OCI-LY1 (cell line): ENCODE results near the gene GOLGA6L4.
"Not testable (repeated sequence)": the region's sequence is repeated elsewhere in the genome, so short reads cannot be mapped to it uniquely, and the experiment has no call there.

Source experiments
- H2AFZ ChIP-seq: fragments of 200-600 bp; sonication (generic), shearing (Covaris generic); 2 replicates; pipeline ENCODE4 v1.6.0; 2014; ENCODE audit warnings: antibody characterized with exemption, mild to moderate bottlenecking, low read length
- H3F3A ChIP-seq: fragments of 200-600 bp; sonication (generic), shearing (Covaris generic); 2 replicates; pipeline ENCODE4 v1.6.0; 2014; ENCODE audit warnings: mild to moderate bottlenecking, antibody characterized with exemption, low read length, moderate library complexity; ENCODE audit not compliant: insufficient read depth
- H3K27ac ChIP-seq: fragments of 200-600 bp; sonication (generic); 2 replicates; pipeline ENCODE4 v1.5.1; 2014; ENCODE audit warnings: low read length, mixed run types, mild to moderate bottlenecking, low read depth; ENCODE audit not compliant: poor library complexity, severe bottlenecking
- H3K27me3 ChIP-seq: fragments of 200-600 bp; sonication (generic); 2 replicates; pipeline ENCODE4 v1.6.0; 2014; ENCODE audit warnings: antibody characterized with exemption, mild to moderate bottlenecking, low read length, moderate library complexity; ENCODE audit not compliant: insufficient read depth
- H3K36me3 ChIP-seq: fragments of 200-600 bp; sonication (generic); 2 replicates; pipeline ENCODE4 v1.6.1; 2014; ENCODE audit warnings: mild to moderate bottlenecking, antibody characterized with exemption, low read length, moderate library complexity, mixed read lengths; ENCODE audit not compliant: insufficient read depth
- H3K4me1 ChIP-seq: fragments of 200-600 bp; sonication (generic); 2 replicates; pipeline ENCODE4 v1.5.1; 2014; ENCODE audit warnings: mild to moderate bottlenecking, low read length, moderate library complexity; ENCODE audit not compliant: insufficient read depth, severe bottlenecking
- H3K4me2 ChIP-seq: fragments of 200-600 bp; sonication (generic), shearing (Covaris generic); 2 replicates; pipeline ENCODE4 v1.6.1; 2014; ENCODE audit warnings: low read length
- H3K4me3 ChIP-seq: fragments of 200-600 bp; sonication (generic); 2 replicates; pipeline ENCODE4 v1.5.1; 2014; ENCODE audit warnings: low read length, low read depth, mild to moderate bottlenecking, mixed read lengths; ENCODE audit not compliant: poor library complexity, severe bottlenecking
- H3K79me2 ChIP-seq: fragments of 200-600 bp; shearing (Covaris generic); 2 replicates; pipeline ENCODE4 v1.6.1; 2016; ENCODE audit warnings: mixed run types, low read length, mixed read lengths; ENCODE audit not compliant: insufficient read depth
- H3K9ac ChIP-seq: fragments of 200-600 bp; sonication (generic), shearing (Covaris generic); 2 replicates; pipeline ENCODE4 v1.6.1; 2014; ENCODE audit warnings: mild to moderate bottlenecking, low read length, mixed read lengths
- H3K9me2 ChIP-seq: fragments of 200-600 bp; sonication (generic), shearing (Covaris generic); 2 replicates; pipeline ENCODE4 v1.6.1; 2014; ENCODE audit warnings: low read depth, mild to moderate bottlenecking, low read length, mixed read lengths
- H3K9me3 ChIP-seq: fragments of 200-600 bp; shearing (Covaris generic); 2 replicates; pipeline ENCODE4 v1.6.1; 2014; ENCODE audit warnings: low read length, mixed read lengths
- H4K20me1 ChIP-seq: fragments of 200-600 bp; sonication (generic), shearing (Covaris generic); 2 replicates; pipeline ENCODE4 v1.6.0; 2016; ENCODE audit warnings: mild to moderate bottlenecking, low read length; ENCODE audit not compliant: insufficient read depth

Gene GOLGA6L4, protein sequence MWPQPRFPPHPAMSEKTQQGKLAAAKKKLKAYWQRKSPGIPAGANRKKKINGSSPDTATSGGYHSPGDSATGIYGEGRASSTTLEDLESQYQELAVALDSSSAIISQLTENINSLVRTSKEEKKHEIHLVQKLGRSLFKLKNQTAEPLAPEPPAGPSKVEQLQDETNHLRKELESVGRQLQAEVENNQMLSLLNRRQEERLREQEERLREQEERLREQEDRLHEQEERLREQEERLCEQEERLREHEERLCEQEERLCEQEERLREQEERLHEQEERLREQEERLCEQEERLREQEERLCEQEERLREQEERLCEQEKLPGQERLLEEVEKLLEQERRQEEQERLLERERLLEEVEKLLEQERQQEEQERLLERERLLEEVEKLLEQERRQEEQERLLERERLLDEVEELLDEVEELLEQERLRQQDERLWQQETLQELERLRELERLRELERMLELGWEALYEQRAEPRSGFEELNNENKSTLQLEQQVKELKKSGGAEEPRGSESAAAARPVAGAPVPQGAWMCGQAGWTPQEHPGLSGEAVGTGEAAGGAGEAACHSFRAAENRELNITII

DNA sequence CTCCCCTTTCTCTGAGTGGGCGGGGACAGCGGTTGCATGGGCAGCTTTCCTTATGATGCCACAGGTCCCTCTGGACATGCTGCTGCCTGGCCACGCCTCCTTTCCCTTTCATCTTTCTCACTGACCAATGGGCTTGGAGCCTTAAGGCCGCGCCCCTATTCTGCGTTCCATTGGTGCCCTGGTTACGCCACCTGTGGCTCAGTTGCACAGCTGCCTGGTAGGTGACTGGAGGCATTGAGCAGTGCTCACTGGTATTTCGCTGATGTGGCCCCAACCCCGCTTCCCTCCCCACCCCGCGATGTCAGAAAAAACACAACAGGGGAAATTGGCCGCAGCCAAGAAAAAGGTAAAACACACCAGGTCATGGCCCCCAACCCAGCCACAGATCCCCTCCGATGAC, at the start of gene GOLGA6L4:
Gene GOLGA6L4, plus strand, starts transcription at position 201 of the 400 bp plus-strand sequence. Its CDS starts 62 bp downstream, at position 263.
- H3K9me2 ChIP-seq, H3K27me3 ChIP-seq, H2AFZ ChIP-seq, H3F3A ChIP-seq, H3K36me3 ChIP-seq, H4K20me1 ChIP-seq, H3K4me1 ChIP-seq, H3K4me3 ChIP-seq, H3K9me3 ChIP-seq, H3K4me2 ChIP-seq, H3K79me2 ChIP-seq, H3K27ac ChIP-seq, H3K9ac ChIP-seq: not testable (repeated sequence)

DNA sequence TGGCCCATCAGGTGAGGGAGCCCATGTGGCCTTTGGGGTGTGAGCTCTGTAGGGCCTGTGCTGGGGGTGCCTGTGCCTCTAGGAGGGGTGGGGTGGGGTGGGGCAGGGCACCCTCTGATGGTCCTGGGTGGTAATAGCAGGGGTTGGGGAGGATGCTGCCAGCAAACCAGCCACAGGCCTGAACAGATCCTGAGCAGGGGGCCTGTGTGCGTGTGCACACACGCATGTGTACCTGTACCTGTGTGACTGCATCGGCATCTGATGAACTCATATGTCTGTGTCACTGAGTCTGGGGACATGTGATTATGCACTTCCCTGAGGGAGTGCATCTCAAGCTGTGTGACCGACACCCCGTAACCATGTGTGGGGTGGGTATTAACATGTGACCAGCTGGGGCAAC, 42.6 kb upstream of the GOLGA6L4 start:
- H3K79me2 ChIP-seq, H3K4me2 ChIP-seq, H3K4me1 ChIP-seq, H3F3A ChIP-seq, H2AFZ ChIP-seq, H3K27me3 ChIP-seq, H3K4me3 ChIP-seq, H4K20me1 ChIP-seq, H3K9ac ChIP-seq, H3K27ac ChIP-seq, H3K36me3 ChIP-seq, H3K9me2 ChIP-seq, H3K9me3 ChIP-seq: not testable (repeated sequence)

DNA sequence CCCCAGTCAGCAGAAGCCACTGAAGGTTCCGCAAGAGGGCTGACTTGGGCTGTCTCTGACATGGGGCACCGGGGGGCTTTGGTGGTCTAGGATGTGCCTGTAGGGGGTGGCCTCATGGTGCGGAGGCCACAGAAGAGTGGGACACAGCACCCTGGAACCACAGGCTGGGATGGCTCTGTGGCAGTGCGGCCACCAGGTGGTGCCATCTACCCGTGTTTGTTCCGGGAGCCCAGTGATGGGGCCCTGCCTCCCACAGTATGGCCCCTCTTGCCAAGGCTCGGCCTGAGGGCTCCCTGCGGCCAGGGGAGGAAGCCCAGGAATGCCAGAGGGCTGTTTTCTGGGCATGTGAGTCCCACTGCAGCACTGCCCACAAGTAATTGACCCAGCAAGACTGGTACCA, 40.0 kb upstream of the GOLGA6L4 start:
- H3K9me3 ChIP-seq, H3K9ac ChIP-seq, H3K79me2 ChIP-seq, H3K27me3 ChIP-seq, H2AFZ ChIP-seq, H3K27ac ChIP-seq, H3K4me1 ChIP-seq, H4K20me1 ChIP-seq, H3K4me2 ChIP-seq, H3F3A ChIP-seq, H3K36me3 ChIP-seq, H3K4me3 ChIP-seq, H3K9me2 ChIP-seq: not testable (repeated sequence)

DNA sequence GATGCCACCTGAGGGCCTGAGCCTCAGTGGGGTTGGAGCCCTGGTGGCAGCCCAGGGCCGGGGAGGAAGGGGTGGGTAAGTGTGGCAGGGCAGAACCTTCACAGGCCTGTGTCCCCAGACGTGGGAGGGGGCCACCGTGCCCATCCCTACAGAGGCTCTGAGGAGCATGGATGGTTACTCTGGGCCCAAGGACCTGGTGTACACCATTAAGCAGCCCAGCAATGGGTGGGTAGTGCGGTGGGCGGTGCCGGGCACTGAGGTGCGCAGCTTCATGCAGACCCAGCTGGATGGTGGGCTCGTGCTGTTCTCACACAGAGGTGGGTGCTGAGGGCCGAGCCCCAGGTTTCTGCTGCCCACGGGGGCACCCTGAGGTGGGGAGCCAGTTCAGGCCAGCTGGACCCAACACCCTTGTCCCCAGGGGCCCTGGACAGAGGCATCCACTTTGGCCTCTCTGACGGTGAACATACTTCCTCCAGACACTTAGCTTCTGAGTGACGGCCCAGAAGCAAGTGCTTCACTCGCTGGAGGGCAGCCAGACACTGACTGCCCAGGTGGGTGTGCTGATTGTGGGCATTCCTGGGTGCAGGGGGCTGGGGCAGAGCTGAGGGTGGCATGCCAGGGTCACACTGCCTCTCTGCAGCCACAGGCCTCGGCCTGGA, 38.9 kb upstream of the GOLGA6L4 start:
- H3K27ac ChIP-seq, H3K4me2 ChIP-seq, H3K36me3 ChIP-seq, H3F3A ChIP-seq, H3K9ac ChIP-seq, H3K79me2 ChIP-seq, H3K27me3 ChIP-seq, H3K9me3 ChIP-seq, H3K4me3 ChIP-seq, H2AFZ ChIP-seq, H4K20me1 ChIP-seq, H3K9me2 ChIP-seq, H3K4me1 ChIP-seq: not testable (repeated sequence)

DNA sequence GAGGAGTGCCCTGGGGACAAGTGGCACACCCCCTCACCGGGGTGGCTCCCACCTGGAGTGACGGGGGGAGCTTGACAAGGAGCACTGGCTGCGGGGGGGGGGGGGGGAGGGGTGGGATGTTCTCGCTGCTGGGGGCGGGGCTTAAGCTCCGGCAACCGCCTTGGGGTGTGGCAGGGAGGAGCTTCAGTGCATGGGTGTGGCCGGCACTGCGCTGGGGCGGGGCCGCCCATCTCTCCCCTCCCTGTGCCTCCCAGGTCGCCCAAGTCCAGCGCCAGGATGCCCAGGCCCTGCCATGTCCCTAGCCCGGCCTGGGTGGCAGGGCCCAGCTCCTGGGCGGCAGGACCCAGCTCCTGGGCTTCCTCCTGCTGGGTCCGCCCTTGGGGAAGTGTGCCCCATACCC, 35.7 kb upstream of the GOLGA6L4 start:
- H3K4me2 ChIP-seq, H3K79me2 ChIP-seq, H3K4me1 ChIP-seq, H3K36me3 ChIP-seq, H3K9ac ChIP-seq, H3K9me3 ChIP-seq, H3K9me2 ChIP-seq, H3K4me3 ChIP-seq, H3K27ac ChIP-seq, H2AFZ ChIP-seq, H3F3A ChIP-seq, H4K20me1 ChIP-seq, H3K27me3 ChIP-seq: not testable (repeated sequence)
